ENCODE measurements around the gene AANAT.
"Not testable (repeated sequence)": the region's sequence is repeated elsewhere in the genome, so short reads cannot be mapped to it uniquely, and the experiment has no call there.

The AANAT gene

DNA sequence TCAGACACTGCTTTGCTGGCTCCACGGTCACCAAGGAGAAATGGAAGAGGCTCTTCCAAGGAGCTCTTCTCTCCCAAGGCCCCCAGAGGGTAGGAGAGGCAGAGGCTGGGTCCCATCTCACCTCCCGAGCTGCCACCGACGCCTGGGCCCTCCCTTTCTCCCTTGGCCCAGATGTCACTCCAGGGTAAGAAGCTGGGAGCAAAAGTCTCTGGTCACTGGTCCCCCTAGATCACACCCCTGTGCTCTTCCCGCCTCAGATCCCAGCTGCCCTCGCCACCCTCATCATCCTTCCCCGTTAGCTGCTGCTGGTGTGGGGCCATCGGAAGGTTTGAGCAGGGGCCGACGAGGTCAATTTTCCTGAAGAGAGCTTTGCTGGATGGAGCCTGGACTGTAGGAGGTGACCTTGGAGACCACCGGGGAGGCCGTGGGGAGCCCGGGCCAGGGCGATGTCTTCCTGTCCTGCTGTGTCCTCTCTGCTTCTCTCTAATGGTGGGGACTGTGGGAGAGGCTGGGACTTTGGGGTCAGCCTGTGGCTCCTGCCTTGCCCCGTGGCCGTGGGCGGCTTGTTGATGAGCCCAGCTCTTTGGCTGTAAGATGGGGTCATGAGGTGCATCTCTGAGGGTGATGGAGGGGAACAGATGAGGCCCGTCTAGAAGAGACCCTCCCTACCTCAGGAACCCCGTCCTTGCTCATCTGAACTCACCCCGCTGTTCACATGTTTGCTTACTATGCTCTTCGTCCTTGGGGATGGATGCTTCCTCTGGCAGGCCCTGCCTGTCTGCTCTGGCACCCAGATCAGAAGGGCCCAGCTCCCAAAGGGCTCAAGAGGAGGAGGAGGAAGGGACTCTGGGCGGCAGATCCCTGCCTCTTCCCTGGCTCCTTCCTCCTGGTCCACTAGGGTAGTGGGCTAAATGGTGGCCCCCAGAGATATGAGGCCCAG lies 45.2 kb downstream of the AANAT start:
- no peaks in the 10 kb centered on the region for H3K27me3 ChIP-seq (ENCODE audit: control insufficient read depth, insufficient read depth, low read length)
- H3K27ac ChIP-seq = no peak overlapping the region
- no peaks in the 10 kb centered on the region for H3K79me2 ChIP-seq
- no peaks in the 10 kb centered on the region for H3K9me3 ChIP-seq (ENCODE audit: control insufficient read depth, low read length)
- H2AFZ ChIP-seq = peak overlapping the region; percentile 34
- H3K9ac ChIP-seq = no peak overlapping the region
- H3K4me3 ChIP-seq (ENCODE audit: low read depth, low read length) = no peak overlapping the region
- no peak for TF ChIP-seq CTCF (IDR thresholded peaks at IDR 0.05)
- no peaks in the 10 kb centered on the region for H3K4me1 ChIP-seq
- H3K4me2 ChIP-seq (ENCODE audit: low read length) = no peak overlapping the region
- H3K36me3 ChIP-seq (ENCODE audit: control insufficient read depth, insufficient read depth, low read length) = no peaks in the 10 kb centered on the region

GRCh38 chr17:76513306-76513692 lies 45.9 kb downstream of the AANAT start:
- H3K4me3 ChIP-seq (ENCODE audit: low read depth, low read length) = no peak overlapping the region
- no peaks in the 10 kb centered on the region for H3K9me3 ChIP-seq (ENCODE audit: control insufficient read depth, low read length)
- H3K4me2 ChIP-seq (ENCODE audit: low read length) = no peak overlapping the region
- no peak overlapping the region for H3K27ac ChIP-seq
- H3K36me3 ChIP-seq (ENCODE audit: control insufficient read depth, insufficient read depth, low read length) = no peaks in the 10 kb centered on the region
- no peak for TF ChIP-seq CTCF (IDR thresholded peaks at IDR 0.05)
- no peaks in the 10 kb centered on the region for H3K27me3 ChIP-seq (ENCODE audit: control insufficient read depth, insufficient read depth, low read length)
- H2AFZ ChIP-seq = no peak overlapping the region
- H3K9ac ChIP-seq = no peak overlapping the region
- no peaks in the 10 kb centered on the region for H3K79me2 ChIP-seq
- no peaks in the 10 kb centered on the region for H3K4me1 ChIP-seq

DNA sequence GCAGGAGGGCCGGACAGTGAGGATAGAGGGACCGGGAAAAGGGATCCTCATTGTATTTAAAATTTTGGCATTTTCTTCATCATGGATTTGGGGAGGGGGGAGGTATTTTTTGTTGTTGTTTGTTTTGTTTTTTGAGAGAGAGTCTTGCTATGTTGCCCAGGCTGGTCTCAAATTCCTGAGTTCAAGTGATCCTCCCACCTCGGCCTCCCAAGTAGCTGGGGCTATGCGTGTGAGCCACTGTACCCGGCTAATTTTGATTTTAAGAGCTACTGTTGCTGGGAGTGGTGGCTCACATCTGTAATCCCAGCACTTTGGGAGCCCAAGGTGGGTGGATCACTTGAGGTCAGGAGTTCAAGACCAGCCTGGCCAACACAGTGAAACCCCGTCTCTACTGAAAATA lies 47.0 kb downstream of the AANAT start:
- not testable (repeated sequence) for H3K27me3 ChIP-seq (ENCODE audit: control insufficient read depth, insufficient read depth, low read length); H3K9ac ChIP-seq

GRCh38 chr17:76515274-76515949 lies 48.0 kb downstream of the AANAT start:
- Histone ChIP-seq H3K4me1 (no peaks in the 10 kb centered on the region), H3K79me2 (no peaks in the 10 kb centered on the region), H3K9ac (no peak overlapping the region), H3K27ac (peak overlapping the region; percentile 0), H3K27me3 (ENCODE audit: control insufficient read depth, insufficient read depth, low read length) (no peaks in the 10 kb centered on the region), H2AFZ (peak overlapping the region; percentile 6), H3K36me3 (ENCODE audit: control insufficient read depth, insufficient read depth, low read length) (no peaks in the 10 kb centered on the region), H3K9me3 (ENCODE audit: control insufficient read depth, low read length) (no peaks in the 10 kb centered on the region), H3K4me3 (ENCODE audit: low read depth, low read length) (no peak overlapping the region), H3K4me2 (ENCODE audit: low read length) (no peak overlapping the region)
- TF ChIP-seq CTCF (IDR thresholded peaks at IDR 0.05) = no peak

More for the DNA sequence above, 47.0 kb downstream of the AANAT start:
- not testable (repeated sequence) for H3K36me3 ChIP-seq (ENCODE audit: control insufficient read depth, insufficient read depth, low read length); H3K27ac ChIP-seq; H3K9me3 ChIP-seq (ENCODE audit: control insufficient read depth, low read length); H3K4me3 ChIP-seq (ENCODE audit: low read depth, low read length); H3K4me1 ChIP-seq; H3K79me2 ChIP-seq; H2AFZ ChIP-seq; H3K4me2 ChIP-seq (ENCODE audit: low read length)

DNA sequence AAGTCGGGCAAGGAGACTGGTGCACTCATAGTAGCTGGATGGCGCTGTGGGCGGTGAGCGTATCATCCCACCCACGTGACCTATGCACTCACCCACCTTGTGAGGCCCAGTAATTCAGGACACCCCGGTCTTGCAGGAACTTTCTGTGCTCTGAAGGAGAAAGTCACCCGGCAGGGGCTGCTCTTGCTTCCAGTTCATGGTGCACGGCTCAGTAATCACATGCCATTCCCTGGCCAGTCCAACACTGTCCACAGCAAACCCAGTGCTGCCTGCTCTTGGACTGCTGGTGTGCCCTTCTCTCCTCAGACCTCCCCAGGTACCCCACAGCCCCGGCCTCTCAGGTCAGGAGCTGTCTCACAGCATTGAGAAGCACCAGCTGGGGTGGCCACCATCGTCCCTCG lies 50.2 kb downstream of the AANAT start:
- Histone ChIP-seq H3K36me3 (ENCODE audit: control insufficient read depth, insufficient read depth, low read length) (no peaks in the 10 kb centered on the region), H2AFZ (no peak overlapping the region), H3K79me2 (no peaks in the 10 kb centered on the region), H3K4me1 (no peaks in the 10 kb centered on the region), H3K4me2 (ENCODE audit: low read length) (no peak overlapping the region), H3K9ac (no peak overlapping the region), H3K27ac (no peak overlapping the region), H3K27me3 (ENCODE audit: control insufficient read depth, insufficient read depth, low read length) (no peaks in the 10 kb centered on the region), H3K4me3 (ENCODE audit: low read depth, low read length) (no peak overlapping the region), H3K9me3 (ENCODE audit: control insufficient read depth, low read length) (no peaks in the 10 kb centered on the region)
- TF ChIP-seq CTCF (IDR thresholded peaks at IDR 0.05) = no peak

Data from parathyroid adenoma (tissue), 2 donors.